ENCODE measurements around the gene ALDH16A1. TPM values are rescaled to one million over a fixed set of nuclear protein-coding genes. Genes with fewer than 3 reads are reported as not detected.

ALDH16A1 gene
- total and polyA plus RNA-seq, 10 donors: 38.7 to 99.9 (median 49.9) TPM

DNA sequence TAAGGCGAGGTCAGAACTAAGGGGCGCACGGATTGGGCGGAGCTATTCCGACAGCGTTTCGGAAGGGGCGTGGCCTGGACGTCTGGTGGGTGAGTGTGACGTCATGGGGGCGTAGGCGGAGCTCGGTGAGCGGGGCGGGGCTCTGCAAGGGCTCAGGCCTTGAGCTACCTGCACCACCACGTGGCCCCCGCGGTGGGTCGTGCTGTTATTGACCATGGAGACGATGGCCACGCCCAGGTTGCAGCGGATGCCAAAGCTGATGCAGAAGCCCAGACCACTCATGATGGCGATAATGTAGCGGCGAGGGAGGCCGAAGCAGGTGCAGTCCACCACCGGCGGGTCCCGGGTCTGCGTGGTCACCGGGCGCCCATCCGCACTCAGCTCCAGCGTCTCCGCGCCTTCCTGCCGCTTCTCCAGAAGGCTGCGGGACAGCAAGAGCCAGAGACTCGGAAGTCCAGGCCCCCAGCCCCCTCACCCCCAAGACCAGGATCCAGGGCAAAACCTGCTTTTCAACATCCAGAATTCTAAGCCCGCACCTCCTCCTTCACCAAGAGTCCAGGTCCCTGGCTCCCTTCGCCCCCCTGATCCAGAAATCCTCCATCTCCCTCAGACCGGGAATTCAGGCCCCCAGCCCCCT lies 16.5 kb upstream of the ALDH16A1 start:
- WGBS, 5 donors: 10 to 48% (median 13%) methylated on average over 12 to 42 of the region's 42 CpGs
- Histone ChIP-seq H3K9me3 (no peaks in the 10 kb centered on the region), H3K36me3 (no peaks in the 10 kb centered on the region), H3K27ac (no peak overlapping the region), H3K4me1 (peaks cover 0 to 37% (median 17%) of the 10 kb centered on the region in 6 donors), H3K27me3 (replicated peaks in 1 of 7) (peaks cover 13 to 100% (median 98%) of the 10 kb centered on the region in 7 donors), H3K4me3 (peak overlapping the region in 1 of 8 donors; percentile 13)
- no peak for TF ChIP-seq POLR2A (IDR thresholded peaks at IDR 0.05)
- no peak for TF ChIP-seq POLR2AphosphoS5 (IDR thresholded peaks at IDR 0.05)
- TF ChIP-seq, protein P1, sequence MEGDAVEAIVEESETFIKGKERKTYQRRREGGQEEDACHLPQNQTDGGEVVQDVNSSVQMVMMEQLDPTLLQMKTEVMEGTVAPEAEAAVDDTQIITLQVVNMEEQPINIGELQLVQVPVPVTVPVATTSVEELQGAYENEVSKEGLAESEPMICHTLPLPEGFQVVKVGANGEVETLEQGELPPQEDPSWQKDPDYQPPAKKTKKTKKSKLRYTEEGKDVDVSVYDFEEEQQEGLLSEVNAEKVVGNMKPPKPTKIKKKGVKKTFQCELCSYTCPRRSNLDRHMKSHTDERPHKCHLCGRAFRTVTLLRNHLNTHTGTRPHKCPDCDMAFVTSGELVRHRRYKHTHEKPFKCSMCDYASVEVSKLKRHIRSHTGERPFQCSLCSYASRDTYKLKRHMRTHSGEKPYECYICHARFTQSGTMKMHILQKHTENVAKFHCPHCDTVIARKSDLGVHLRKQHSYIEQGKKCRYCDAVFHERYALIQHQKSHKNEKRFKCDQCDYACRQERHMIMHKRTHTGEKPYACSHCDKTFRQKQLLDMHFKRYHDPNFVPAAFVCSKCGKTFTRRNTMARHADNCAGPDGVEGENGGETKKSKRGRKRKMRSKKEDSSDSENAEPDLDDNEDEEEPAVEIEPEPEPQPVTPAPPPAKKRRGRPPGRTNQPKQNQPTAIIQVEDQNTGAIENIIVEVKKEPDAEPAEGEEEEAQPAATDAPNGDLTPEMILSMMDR (IDR thresholded peaks at IDR 0.05 in 8 of 11, conservative IDR thresholded peaks at IDR 0.05 in 3 of 11): no peak
- DNase-seq: no peak
- intact Hi-C loops (cut with DNase I; ENCODE audit: low total_unique reads): no loop called here

DNA sequence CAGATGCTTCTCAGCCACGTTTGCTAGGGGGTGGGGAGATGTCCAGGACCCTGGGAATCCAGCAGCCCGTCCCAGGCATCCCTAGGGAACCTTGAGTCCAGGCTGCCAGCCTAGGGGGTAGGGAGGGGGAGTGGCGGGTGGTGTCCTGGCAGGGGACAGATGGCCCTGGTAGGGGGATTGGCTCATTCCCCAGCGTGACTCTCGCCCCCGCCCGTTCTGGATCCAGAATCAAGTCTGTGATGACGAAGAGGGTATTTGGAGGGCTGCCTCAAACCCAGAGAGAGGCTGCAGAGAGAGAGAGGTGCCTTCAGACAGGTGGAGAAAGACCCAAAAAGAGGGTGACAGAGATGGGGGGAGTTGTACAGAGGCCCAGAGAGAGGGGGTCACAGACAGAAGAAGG lies 15.8 kb upstream of the ALDH16A1 start:
- 14 to 26% (median 17%) methylated on average over 8 of the region's 8 CpGs for WGBS, 5 donors
- H3K27ac ChIP-seq: no peak overlapping the region
- no peaks in the 10 kb centered on the region for H3K9me3 ChIP-seq
- H3K27me3 ChIP-seq (replicated peaks in 1 of 7): peaks cover 9 to 100% (median 98%) of the 10 kb centered on the region in 7 donors
- DNase-seq: no peak
- H3K4me3 ChIP-seq: no peak overlapping the region
- H3K4me1 ChIP-seq: peaks cover 0 to 40% (median 23%) of the 10 kb centered on the region in 6 donors
- no peaks in the 10 kb centered on the region for H3K36me3 ChIP-seq
- no peak for TF ChIP-seq POLR2A (IDR thresholded peaks at IDR 0.05)
- TF ChIP-seq, protein P1 (IDR thresholded peaks at IDR 0.05 in 8 of 11, conservative IDR thresholded peaks at IDR 0.05 in 3 of 11): no peak
- no peak for TF ChIP-seq POLR2AphosphoS5 (IDR thresholded peaks at IDR 0.05)
- intact Hi-C loops (cut with DNase I; ENCODE audit: low total_unique reads): no loop called here

DNA sequence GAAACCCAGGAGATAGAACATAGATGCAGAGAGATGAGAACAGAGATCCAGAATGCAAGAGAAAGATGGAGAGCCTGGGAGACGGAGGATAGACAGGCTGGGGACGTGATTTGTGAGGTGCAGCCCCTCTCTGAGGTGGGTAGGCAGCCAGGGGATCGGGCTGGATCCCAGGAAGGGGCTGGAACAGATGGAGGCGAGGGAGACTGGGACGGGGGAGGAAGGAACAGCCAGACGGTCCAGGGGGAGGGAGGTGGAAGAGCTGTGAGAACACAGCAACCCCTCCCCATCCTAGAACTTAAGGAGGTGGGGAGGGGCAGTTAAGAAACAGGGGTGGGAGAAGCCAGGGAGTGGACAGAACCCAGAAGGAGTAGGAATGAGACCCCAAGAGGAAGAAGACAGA lies 14.8 kb upstream of the ALDH16A1 start:
- no peaks in the 10 kb centered on the region for H3K9me3 ChIP-seq

DNA sequence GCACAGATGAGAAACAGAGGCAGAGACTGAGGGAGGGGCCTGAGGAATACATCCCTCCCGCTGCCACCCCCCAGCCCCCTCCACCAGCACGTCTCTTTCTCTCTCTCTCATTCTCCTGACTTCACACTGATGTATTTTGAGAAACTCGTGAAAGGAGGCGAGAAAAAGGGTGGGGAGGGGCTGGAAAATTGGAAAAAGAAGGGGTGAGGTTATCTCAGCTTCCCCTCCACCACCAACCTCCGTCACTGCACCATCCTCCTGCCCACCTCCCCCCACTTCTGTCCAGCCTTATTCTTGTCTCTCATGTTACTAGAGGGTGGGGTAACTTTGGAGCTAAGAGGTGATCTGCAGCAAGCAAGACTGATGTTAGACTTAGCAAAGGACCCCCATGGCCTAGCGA lies 13.2 kb upstream of the ALDH16A1 start:
- Histone ChIP-seq H3K4me1 (peaks cover 0 to 44% (median 27%) of the 10 kb centered on the region in 6 donors), H3K4me3 (no peak overlapping the region), H3K9me3 (no peaks in the 10 kb centered on the region), H3K27ac (no peak overlapping the region), H3K27me3 (replicated peaks in 1 of 7) (peaks cover 4 to 83% (median 76%) of the 10 kb centered on the region in 7 donors), H3K36me3 (no peaks in the 10 kb centered on the region)
- whole genome bisulfite sequencing, 5 donors: 40 to 64% (median 55%) methylated on average over 4 to 6 of the region's 6 CpGs
- TF ChIP-seq POLR2A (IDR thresholded peaks at IDR 0.05): no peak
- DNase-seq: no peak
- intact Hi-C loops (cut with DNase I; ENCODE audit: low total_unique reads): loop anchor here (10.0 kb wide), 1 partner anchor 175 kb away; no protein-coding TSS in a partner anchor

More for the DNA sequence above, 14.8 kb upstream of the ALDH16A1 start:
- no peak for TF ChIP-seq POLR2AphosphoS5 (IDR thresholded peaks at IDR 0.05)
- peaks cover 0 to 40% (median 22%) of the 10 kb centered on the region in 6 donors for H3K4me1 ChIP-seq
- 6 to 16% (median 14%) methylated on average over 6 of the region's 6 CpGs for WGBS, 5 donors
- H3K4me3 ChIP-seq: no peak overlapping the region
- DNase-seq: no peak
- H3K27ac ChIP-seq: no peak overlapping the region
- no peaks in the 10 kb centered on the region for H3K36me3 ChIP-seq
- peaks cover 7 to 99% (median 91%) of the 10 kb centered on the region in 7 donors for H3K27me3 ChIP-seq (replicated peaks in 1 of 7)
- intact Hi-C loops (cut with DNase I; ENCODE audit: low total_unique reads): no loop called here

DNA sequence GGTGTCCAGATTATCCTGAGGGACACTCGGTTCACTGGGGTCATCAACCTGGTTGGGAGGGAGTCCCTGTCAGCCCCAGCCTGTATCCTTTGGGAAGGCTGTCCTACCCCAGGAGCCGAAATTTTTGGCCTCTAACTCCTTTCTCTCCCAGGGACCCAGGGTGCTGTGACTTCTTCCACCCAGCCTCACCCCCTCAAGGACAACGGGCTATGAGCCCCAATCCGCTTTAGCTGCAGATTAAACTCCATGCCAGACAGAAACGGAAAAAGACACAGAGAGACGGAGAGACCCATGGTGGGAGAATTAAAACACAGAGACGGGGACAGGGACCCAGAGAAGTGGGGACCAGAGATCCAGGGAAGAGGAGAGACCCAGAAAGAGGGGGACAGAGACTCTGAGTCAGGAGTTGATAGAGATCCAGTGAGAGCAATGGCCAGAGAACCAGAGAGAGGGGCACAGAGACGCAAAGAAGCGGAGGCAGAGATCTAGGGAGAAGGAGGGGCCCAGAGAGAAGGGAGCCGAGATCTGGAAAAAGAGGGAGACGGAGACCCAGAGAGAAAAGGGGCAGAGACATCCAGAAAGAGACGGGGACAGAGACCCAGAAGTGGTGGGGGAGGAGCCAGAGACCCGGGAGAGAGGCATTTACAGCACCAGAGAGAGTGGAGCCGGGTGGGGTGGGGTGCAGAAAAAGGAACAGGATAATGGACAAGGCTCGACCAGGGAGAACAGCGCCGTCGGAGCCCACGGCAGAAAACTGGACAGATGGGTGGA lies 12.4 kb upstream of the ALDH16A1 start:
- H3K4me1 ChIP-seq: peaks cover 0 to 51% (median 27%) of the 10 kb centered on the region in 6 donors
- TF ChIP-seq POLR2A (IDR thresholded peaks at IDR 0.05) (no peak), POLR2AphosphoS5 (IDR thresholded peaks at IDR 0.05) (no peak)
- TF ChIP-seq, protein P1 (IDR thresholded peaks at IDR 0.05 in 8 of 11, conservative IDR thresholded peaks at IDR 0.05 in 3 of 11): no peak
- peaks cover 4 to 75% (median 68%) of the 10 kb centered on the region in 7 donors for H3K27me3 ChIP-seq (replicated peaks in 1 of 7)
- H3K9me3 ChIP-seq: no peaks in the 10 kb centered on the region
- no peak overlapping the region for H3K27ac ChIP-seq
- H3K36me3 ChIP-seq: no peaks in the 10 kb centered on the region
- intact Hi-C loops (cut with DNase I; ENCODE audit: low total_unique reads): loop anchor here (10.0 kb wide), 1 partner anchor 176 kb away; no protein-coding TSS in a partner anchor
- peak overlapping the region in 1 of 8 donors; percentile 46 for H3K4me3 ChIP-seq
- WGBS, 5 donors: 33 to 41% (median 34%) methylated on average over 19 of the region's 19 CpGs
- DNase-seq: no peak
